IPS DF 4.7 (cell line): ENCODE data around the gene CCNG2.

Experiments
- DNase-seq: peaks from one replicate; pipeline ENCODE4 v3.0.0-alpha.2; 2013; ENCODE audit warnings: low spot score; ENCODE audit errors: extremely low read depth

CCNG2 gene

GRCh38 chr4:77177199-77177598 lies 20.2 kb downstream of the CCNG2 start:
- no peak for DNase-seq

GRCh38 chr4:77178560-77178959 lies 21.6 kb downstream of the CCNG2 start:
- no peak for DNase-seq

- DNase-seq, result no peak
Observed at GRCh38 chr4:77179519-77179918, 22.5 kb downstream of the CCNG2 start.

GRCh38 chr4:77181720-77182119 lies 24.7 kb downstream of the CCNG2 start:
- DNase-seq, result no peak

GRCh38 chr4:77183777-77184420 lies 26.9 kb downstream of the CCNG2 start:
- no peak for DNase-seq

- DNase-seq, result no peak
Observed at GRCh38 chr4:77184974-77185373, 28.0 kb downstream of the CCNG2 start.

GRCh38 chr4:77185686-77186085 lies 28.7 kb downstream of the CCNG2 start:
- no peak for DNase-seq

GRCh38 chr4:77187322-77187721 lies 30.3 kb downstream of the CCNG2 start:
- DNase-seq, result no peak

- DNase-seq, result no peak
Observed at GRCh38 chr4:77188498-77189220, 31.7 kb downstream of the CCNG2 start.

- no peak for DNase-seq
Observed at GRCh38 chr4:77189412-77189811, 32.4 kb downstream of the CCNG2 start.

- no peak for DNase-seq
Observed at GRCh38 chr4:77190053-77190452, 33.0 kb downstream of the CCNG2 start.

GRCh38 chr4:77193046-77193445 lies 36.0 kb downstream of the CCNG2 start:
- DNase-seq, result no peak

GRCh38 chr4:77193511-77194102 lies 36.6 kb downstream of the CCNG2 start:
- DNase-seq, result peak; percentile 44

GRCh38 chr4:77194366-77194765 lies 37.4 kb downstream of the CCNG2 start:
- DNase-seq, result no peak

- DNase-seq, result no peak
Observed at GRCh38 chr4:77194989-77195388, 38.0 kb downstream of the CCNG2 start.

GRCh38 chr4:77196866-77197265 lies 39.9 kb downstream of the CCNG2 start:
- no peak for DNase-seq

GRCh38 chr4:77197361-77197760 lies 40.4 kb downstream of the CCNG2 start:
- no peak for DNase-seq

- DNase-seq, result no peak
Observed at GRCh38 chr4:77197831-77198230, 40.8 kb downstream of the CCNG2 start.

GRCh38 chr4:77199276-77199675 lies 42.3 kb downstream of the CCNG2 start:
- no peak for DNase-seq

- no peak for DNase-seq
Observed at GRCh38 chr4:77199701-77200100, 42.7 kb downstream of the CCNG2 start.

- DNase-seq, result no peak
Observed at GRCh38 chr4:77201343-77201742, 44.3 kb downstream of the CCNG2 start.

- no peak for DNase-seq
Observed at GRCh38 chr4:77201857-77202256, 44.9 kb downstream of the CCNG2 start.

- no peak for DNase-seq
Observed at GRCh38 chr4:77202491-77202890, 45.5 kb downstream of the CCNG2 start.
